Subcutaneous abdominal adipose tissue (tissue), 5 donors: ENCODE measurements around the gene UNC13A.
"Not testable (repeated sequence)": the region's sequence is repeated elsewhere in the genome, so short reads cannot be mapped to it uniquely, and the experiment has no call there.

Experiments used
- H3K27ac ChIP-seq: one replicate; pipeline ENCODE4 v1.7.0; 2013; ENCODE audit warnings: low read depth, mild to moderate bottlenecking, inconsistent platforms, low read length, moderate library complexity
- H3K27me3 ChIP-seq, 5 donors: one replicate each; pipeline ENCODE4 v1.7.0; 2013; ENCODE audit warnings: low read length in 5 of 5, inconsistent platforms in 1 of 5; ENCODE audit not compliant: control insufficient read depth in 5 of 5, insufficient read depth in 4 of 5
- H3K36me3 ChIP-seq, 5 donors: one replicate each; pipeline ENCODE4 v1.7.0; 2013; ENCODE audit warnings: low read length in 5 of 5; ENCODE audit not compliant: control insufficient read depth in 5 of 5, insufficient read depth in 5 of 5
- H3K4me1 ChIP-seq, 5 donors: one replicate each; pipeline ENCODE4 v1.7.0; 2013; ENCODE audit warnings: low read length in 5 of 5, mild to moderate bottlenecking in 3 of 5, moderate library complexity in 1 of 5; ENCODE audit not compliant: control insufficient read depth in 5 of 5, insufficient read depth in 5 of 5
- H3K4me3 ChIP-seq, 5 donors: one replicate each; pipeline ENCODE4 v1.7.0; 2013; ENCODE audit warnings: low read length in 5 of 5, low read depth in 1 of 5
- H3K9ac ChIP-seq, 5 donors: one replicate each; pipeline ENCODE4 v1.7.0; 2013; ENCODE audit warnings: low read length in 5 of 5, mild to moderate bottlenecking in 4 of 5, moderate library complexity in 3 of 5
- H3K9me3 ChIP-seq, 5 donors: one replicate each; pipeline ENCODE4 v1.7.0; 2013; ENCODE audit warnings: low read length in 5 of 5; ENCODE audit not compliant: control insufficient read depth in 5 of 5
- donor health status: healthy.
- donor health status: healthy.
- donor health status: healthy.
- donor health status: healthy.
- donor health status: healthy.

UNC13A gene

DNA sequence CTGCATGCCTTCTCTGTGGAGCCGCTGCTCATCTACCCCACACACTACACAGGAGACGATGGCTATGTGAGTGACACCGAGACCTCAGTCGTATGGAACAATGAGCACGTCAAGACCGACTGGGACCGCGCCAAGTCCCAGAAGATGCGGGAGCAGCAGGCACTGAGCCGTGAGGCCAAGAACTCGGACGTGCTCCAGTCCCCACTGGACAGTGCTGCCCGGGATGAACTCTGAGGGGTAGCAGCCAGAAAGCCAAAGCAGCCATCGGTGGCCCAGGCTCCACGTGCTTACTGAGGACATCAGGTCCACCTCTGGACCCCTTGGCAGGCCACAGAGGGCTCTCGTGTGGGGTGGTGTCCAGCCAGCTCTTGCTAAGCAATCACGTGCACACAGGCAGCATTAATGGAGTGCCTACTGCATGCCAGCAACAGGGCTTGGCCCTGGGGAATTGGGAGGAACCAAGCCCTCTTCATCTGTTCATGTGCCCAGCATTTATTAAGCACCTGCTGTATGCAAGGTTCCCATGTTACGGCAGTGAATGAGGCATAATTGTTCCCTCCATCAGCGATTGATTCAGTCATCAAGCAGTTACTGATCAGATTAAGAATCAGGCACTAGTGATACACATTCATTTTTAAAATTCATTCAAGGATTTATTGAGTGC is 106.8 kb downstream of the UNC13A start:
- H3K4me1 ChIP-seq, result peaks cover 0 to 8% (median 4%) of the 10 kb centered on the region in 5 donors
- H3K9ac ChIP-seq, result no peak overlapping the region
- H3K4me3 ChIP-seq, result no peak overlapping the region
- peaks cover 0 to 64% (median 50%) of the 10 kb centered on the region in 5 donors for H3K36me3 ChIP-seq
- H3K27me3 ChIP-seq, result no peaks in the 10 kb centered on the region
- H3K27ac ChIP-seq, result no peak overlapping the region
- H3K9me3 ChIP-seq, result no peaks in the 10 kb centered on the region

DNA sequence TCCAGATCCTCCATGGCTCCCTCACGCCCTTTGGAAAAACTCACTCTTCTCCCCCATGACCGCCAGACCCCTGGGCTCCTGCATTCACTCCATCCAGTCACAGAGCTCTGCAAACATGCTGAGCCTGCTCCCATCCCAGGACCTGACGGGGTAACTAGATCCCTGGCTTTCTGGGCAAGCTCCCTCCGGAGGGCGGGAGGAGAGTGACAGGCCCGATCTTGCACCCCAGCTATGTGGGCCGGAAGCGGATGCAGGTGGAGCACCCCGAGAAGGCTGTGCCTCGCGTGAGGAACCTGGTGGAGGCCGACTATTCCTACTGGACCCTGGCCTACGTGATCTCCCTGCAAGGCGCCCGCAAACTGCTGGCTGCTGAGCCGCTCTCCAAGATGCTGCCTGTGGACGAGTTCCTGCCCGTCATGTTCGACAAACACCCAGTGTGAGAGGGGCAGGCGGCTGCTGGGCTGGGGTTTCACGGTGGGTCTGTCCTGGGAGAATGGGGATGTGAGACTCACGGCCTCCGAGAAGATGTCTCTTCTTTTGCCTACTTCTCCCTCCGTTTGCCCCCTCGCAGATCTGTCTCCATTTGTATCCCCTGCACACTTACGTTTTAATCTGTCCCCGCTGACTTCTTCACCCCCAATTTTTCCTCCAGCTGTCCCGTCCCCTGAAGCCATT is 107.5 kb downstream of the UNC13A start:
- Histone ChIP-seq H3K9me3 (no peaks in the 10 kb centered on the region), H3K27ac (no peak overlapping the region), H3K9ac (no peak overlapping the region), H3K4me3 (no peak overlapping the region), H3K36me3 (peaks cover 0 to 71% (median 56%) of the 10 kb centered on the region in 5 donors), H3K27me3 (no peaks in the 10 kb centered on the region), H3K4me1 (peaks cover 0 to 8% (median 4%) of the 10 kb centered on the region in 5 donors)

DNA sequence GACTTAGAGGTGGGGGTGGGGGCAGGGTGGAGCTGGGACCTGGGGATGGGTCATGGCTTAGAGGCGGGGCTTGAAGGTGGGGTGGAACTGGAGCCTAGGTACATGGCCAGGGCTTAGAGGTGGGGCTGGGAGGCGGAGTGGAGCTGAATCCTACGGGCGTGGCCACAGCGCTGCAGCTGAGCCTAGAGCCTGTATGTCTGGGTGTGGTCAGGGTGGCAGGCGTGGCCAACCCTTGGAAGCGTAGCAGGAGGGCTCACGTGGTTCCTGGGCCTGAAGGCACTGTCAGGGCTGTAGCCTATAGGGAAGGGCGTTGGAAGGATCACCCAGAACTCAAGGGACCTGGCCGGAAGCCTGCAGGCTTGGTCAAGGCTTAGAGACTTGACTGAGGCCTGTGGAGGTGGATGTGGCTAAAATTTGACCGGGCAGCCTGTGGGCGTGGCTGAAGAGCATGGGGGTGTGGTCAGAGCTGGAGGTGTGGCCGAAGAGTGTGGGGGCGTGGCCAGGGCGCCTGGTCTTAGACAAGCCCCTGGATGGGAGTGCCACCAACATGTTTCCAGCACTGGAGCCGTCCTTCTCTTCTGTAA is 108.4 kb downstream of the UNC13A start:
- peaks cover 0 to 8% (median 4%) of the 10 kb centered on the region in 5 donors for H3K4me1 ChIP-seq
- no peak overlapping the region for H3K9ac ChIP-seq
- no peak overlapping the region for H3K27ac ChIP-seq
- H3K36me3 ChIP-seq, result peaks cover 0 to 77% (median 58%) of the 10 kb centered on the region in 5 donors
- no peaks in the 10 kb centered on the region for H3K9me3 ChIP-seq
- peak overlapping the region in 1 of 5 donors; percentile 8 for H3K4me3 ChIP-seq
- no peaks in the 10 kb centered on the region for H3K27me3 ChIP-seq

DNA sequence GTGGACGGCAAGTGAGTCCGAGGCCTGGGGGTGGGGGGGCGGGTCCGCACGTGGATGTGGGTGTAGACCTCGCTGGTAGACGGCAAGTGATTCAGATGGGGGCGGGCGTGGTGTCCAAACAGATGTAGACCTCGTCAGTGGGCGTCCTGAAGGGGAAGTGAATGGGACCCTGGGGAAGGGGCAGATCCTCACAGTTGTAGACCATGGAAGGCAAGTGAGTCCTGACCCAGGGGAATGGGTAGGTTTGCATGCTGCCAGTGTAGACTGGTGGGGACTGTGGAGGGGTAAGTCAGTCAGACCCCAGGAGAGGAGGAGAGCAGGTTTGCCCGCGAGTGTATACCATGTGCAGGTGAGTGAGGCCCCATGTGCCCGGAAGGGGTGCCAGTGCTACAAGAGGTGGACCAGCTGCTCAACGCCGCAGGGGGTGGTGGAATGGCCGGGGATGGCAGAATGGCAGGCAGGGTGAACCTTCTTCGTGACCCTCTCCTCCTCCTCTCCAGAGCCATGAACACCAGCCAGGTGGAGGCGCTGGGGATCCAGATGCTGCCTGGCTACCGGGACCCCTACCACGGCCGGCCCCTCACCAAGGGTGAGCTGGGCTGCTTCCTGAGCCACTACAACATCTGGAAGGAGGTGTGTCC is 110.6 kb downstream of the UNC13A start:
- Histone ChIP-seq H3K9ac (no peak overlapping the region), H3K9me3 (no peaks in the 10 kb centered on the region), H3K27ac (no peak overlapping the region), H3K4me3 (no peak overlapping the region), H3K4me1 (peaks cover 0 to 8% (median 4%) of the 10 kb centered on the region in 5 donors), H3K27me3 (no peaks in the 10 kb centered on the region), H3K36me3 (peaks cover 0 to 85% (median 60%) of the 10 kb centered on the region in 5 donors)

DNA sequence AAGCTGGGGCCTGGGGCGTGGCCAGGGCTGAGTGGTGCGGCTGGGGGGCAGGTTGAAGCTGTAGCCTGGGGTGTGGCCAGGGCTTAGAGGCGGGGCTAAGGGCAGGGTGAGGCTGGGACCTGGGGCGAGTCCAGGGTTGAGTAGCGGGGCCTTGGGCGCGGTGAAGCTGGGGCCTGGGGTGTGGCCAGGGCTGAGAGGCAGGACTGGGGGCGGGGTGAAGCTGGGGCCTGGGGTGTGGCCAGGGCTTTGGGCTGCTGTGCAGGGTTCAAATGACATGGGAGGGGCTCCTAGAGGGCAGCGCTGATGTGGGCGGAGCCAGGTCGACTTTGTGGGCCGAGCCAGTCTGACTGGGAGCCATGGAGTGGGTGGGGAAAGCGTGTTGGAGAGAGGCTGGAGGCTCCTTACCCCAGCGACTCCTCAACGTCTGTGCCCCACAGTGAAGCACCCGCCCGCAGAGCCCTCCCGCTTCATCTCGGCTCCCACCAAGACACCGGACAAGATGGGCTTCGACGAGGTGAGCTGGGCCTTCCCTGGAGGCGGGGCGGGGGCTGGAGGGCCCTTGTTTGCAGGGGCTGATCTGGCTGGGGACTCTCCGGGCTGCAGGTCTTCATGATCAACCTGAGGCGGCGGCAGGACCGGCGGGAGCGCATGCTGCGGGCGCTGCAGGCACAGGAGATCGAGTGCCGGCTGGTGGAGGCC is 111.2 kb downstream of the UNC13A start:
- H3K4me1 ChIP-seq, result peaks cover 0 to 8% (median 4%) of the 10 kb centered on the region in 5 donors
- no peaks in the 10 kb centered on the region for H3K27me3 ChIP-seq
- peaks cover 0 to 85% (median 60%) of the 10 kb centered on the region in 5 donors for H3K36me3 ChIP-seq
- H3K4me3 ChIP-seq, result no peak overlapping the region
- H3K9ac ChIP-seq, result no peak overlapping the region
- no peaks in the 10 kb centered on the region for H3K9me3 ChIP-seq
- H3K27ac ChIP-seq, result no peak overlapping the region

DNA sequence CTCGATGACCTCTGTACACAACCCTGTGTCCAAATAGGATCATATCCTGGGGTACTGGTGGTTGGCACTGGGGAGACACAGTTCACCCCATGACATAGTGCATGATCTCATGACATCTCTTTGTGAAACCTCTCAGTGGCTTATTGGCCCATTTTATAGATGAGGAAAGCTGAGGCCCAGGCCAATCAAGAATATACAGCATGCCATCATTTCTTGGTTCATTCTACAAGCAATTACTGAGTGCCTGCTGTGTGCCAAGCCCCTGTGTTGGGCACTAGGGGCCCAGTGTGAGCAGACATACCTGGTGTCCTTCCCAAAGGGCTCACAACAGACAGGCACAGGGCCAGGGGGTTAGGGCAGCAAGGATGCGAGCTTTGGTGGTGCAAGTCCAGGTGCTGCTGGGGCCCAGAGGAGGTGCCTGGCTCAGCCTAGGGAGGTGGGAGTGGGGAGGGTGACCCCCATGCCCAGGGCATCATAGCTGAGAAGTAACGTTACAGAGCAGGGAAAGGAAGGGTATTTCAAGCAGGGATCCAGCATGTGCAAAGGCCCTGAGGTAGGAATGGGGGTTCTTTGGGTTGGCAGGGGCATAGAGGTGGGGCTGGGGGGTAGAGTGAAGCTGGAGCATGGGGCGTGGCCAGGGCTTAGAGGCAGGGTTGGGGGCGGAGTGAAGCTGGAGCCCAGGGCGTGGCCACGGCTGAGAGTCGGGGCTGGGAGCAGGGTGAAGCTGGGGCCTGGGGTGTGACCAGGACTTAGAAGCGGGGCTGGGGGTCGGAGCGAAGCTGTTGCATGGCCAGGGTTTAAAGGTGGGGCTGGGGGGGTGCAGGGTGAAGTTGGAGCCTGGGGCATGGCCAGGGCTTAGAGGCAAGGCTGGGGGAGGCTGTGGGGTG is 112.0 kb downstream of the UNC13A start:
- no peak overlapping the region for H3K4me3 ChIP-seq
- H3K36me3 ChIP-seq, result peaks cover 0 to 85% (median 57%) of the 10 kb centered on the region in 5 donors
- no peaks in the 10 kb centered on the region for H3K9me3 ChIP-seq
- no peak overlapping the region for H3K9ac ChIP-seq
- H3K27me3 ChIP-seq, result no peaks in the 10 kb centered on the region
- peaks cover 0 to 8% (median 4%) of the 10 kb centered on the region in 5 donors for H3K4me1 ChIP-seq
- H3K27ac ChIP-seq, result no peak overlapping the region

DNA sequence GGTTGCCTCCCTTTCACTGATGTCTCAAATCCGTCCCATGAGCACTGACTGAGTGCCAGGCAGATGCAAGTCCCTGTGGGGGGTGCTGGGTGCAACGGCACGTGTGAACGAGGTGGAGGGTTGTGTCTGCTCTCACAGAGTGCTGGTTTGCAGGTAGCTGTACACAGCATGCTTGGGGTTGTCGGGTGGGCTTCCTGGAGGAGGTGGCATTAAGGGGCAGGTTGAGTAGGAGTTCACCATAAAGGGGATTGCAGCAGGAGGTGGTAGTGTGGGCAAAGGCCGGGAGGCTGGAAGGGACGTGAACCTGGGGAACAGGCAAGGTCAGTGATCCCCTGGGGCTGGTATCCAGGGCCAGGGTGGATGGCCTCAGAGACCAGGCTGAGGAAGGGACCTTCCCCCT is 115.5 kb downstream of the UNC13A start:
- Histone ChIP-seq H3K9ac (no peak overlapping the region), H3K27ac (no peak overlapping the region), H3K27me3 (no peaks in the 10 kb centered on the region), H3K36me3 (peaks cover 3 to 86% (median 51%) of the 10 kb centered on the region in 5 donors), H3K4me3 (no peak overlapping the region), H3K4me1 (peaks cover 0 to 7% (median 0%) of the 10 kb centered on the region in 5 donors), H3K9me3 (no peaks in the 10 kb centered on the region)

DNA sequence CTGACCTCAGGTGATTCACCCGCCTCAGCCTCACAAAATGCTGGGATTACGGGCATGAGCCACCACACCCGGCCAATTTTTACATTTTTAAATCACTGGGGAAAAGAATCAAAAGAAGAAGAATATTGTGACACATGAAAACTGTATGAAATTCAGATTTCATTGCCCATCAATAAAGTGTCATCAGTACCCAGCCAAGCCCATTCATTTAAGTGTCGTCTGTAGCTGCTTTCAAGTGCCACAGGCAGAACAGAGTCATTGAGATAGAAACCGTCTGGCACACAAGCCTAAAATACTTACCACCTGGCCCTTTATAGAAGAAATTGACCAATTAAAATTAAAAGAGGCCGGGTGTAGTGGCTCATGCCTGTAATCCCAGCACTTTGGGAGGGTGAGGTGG is 117.4 kb downstream of the UNC13A start:
- H3K4me3 ChIP-seq, result no peak overlapping the region
- no peaks in the 10 kb centered on the region for H3K27me3 ChIP-seq
- H3K9ac ChIP-seq, result no peak overlapping the region
- no peaks in the 10 kb centered on the region for H3K9me3 ChIP-seq
- no peaks in the 10 kb centered on the region for H3K4me1 ChIP-seq
- no peak overlapping the region for H3K27ac ChIP-seq
- H3K36me3 ChIP-seq, result peaks cover 3 to 87% (median 55%) of the 10 kb centered on the region in 5 donors

DNA sequence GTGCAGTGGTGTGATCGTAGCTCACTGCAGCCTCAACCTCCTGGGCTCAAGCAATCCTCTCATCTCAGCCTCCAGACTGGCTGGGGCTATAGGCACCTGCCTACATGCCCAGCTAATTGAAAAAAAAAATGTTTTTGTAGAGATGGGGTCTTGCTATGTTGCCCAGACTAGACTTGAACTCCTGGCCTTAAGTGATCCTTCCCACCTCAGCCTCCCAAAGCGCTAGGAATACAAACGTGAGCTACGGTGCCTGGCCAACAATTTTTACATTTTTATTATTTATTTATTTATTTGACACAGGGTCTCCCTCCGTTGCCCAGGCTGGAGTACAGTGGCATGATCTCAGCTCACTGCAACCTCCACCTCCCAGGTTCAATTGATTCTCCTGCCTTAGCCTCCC is 117.9 kb downstream of the UNC13A start:
- not testable (repeated sequence) for H3K27ac ChIP-seq, H3K4me3 ChIP-seq, H3K4me1 ChIP-seq, H3K27me3 ChIP-seq, H3K9me3 ChIP-seq, H3K9ac ChIP-seq
- peaks cover 3 to 87% (median 56%) of the 10 kb centered on the region in 5 donors for H3K36me3 ChIP-seq
